Astrocyte (in vitro differentiated cells and primary cell): ENCODE data around the gene DAZAP1. TPM values are rescaled to one million over a fixed set of nuclear protein-coding genes. Genes with fewer than 3 reads are reported as not detected.

Experiments used
- DNase-seq: peaks from one replicate; pipeline ENCODE4 v3.0.0-alpha.2; 2010; ENCODE audit warnings: low read depth
- FAIRE-seq: peaks from 2 replicates; lab custom pipeline; 2011; peaks lifted over from hg19 to GRCh38; lab: Jason Lieb, UNC
- H2AFZ ChIP-seq: 2 replicates; pipeline ENCODE4 v1.6.0; 2012; ENCODE audit warnings: low read depth, low read length, inconsistent platforms
- H3K27ac ChIP-seq: 2 replicates; pipeline ENCODE4 v1.5.1; 2011; ENCODE audit warnings: low read depth, low read length, inconsistent platforms
- H3K27me3 ChIP-seq: 2 replicates; pipeline ENCODE4 v1.6.0; 2011; ENCODE audit warnings: low read length, inconsistent platforms; ENCODE audit not compliant: insufficient read depth
- H3K36me3 ChIP-seq: 2 replicates; pipeline ENCODE4 v1.5.1; 2011; ENCODE audit warnings: low read length, inconsistent platforms; ENCODE audit not compliant: insufficient read depth
- H3K4me1 ChIP-seq: 2 replicates; pipeline ENCODE4 v1.5.1; 2011; ENCODE audit warnings: low read length, inconsistent platforms; ENCODE audit not compliant: insufficient read depth
- H3K4me2 ChIP-seq: 2 replicates; pipeline ENCODE4 v1.6.0; 2012; ENCODE audit warnings: low read length, inconsistent platforms
- H3K4me3 ChIP-seq: 2 replicates; pipeline ENCODE4 v1.5.1; 2011; ENCODE audit warnings: low read depth, mild to moderate bottlenecking, low read length, inconsistent platforms; ENCODE audit not compliant: insufficient read depth
- H3K79me2 ChIP-seq: 2 replicates; pipeline ENCODE4 v1.6.0; 2012; ENCODE audit warnings: mild to moderate bottlenecking, low read length, inconsistent platforms; ENCODE audit not compliant: insufficient read depth
- H3K9ac ChIP-seq: 2 replicates; pipeline ENCODE4 v1.6.0; 2012; ENCODE audit warnings: mild to moderate bottlenecking, low read length, inconsistent platforms
- H3K9me3 ChIP-seq: 2 replicates; pipeline ENCODE4 v1.5.1; 2012; ENCODE audit warnings: low read depth, mild to moderate bottlenecking, low read length, inconsistent platforms; ENCODE audit not compliant: insufficient read depth
- H4K20me1 ChIP-seq: 2 replicates; pipeline ENCODE4 v1.6.0; 2012; ENCODE audit warnings: low read length, inconsistent platforms; ENCODE audit not compliant: insufficient read depth
- H3K27ac Mint-ChIP-seq: one replicate; pipeline ENCODE4 v1.8.0; 2021; ENCODE audit warnings: mild to moderate bottlenecking, mixed read lengths; ENCODE audit not compliant: unreplicated experiment
- H3K27me3 Mint-ChIP-seq: one replicate; pipeline ENCODE4 v1.8.0; 2021; ENCODE audit warnings: low read depth, mixed read lengths; ENCODE audit not compliant: unreplicated experiment
- H3K36me3 Mint-ChIP-seq: one replicate; pipeline ENCODE4 v1.8.0; 2021; ENCODE audit warnings: low read depth, mixed read lengths; ENCODE audit not compliant: unreplicated experiment
- H3K4me1 Mint-ChIP-seq: one replicate; pipeline ENCODE4 v1.8.0; 2021; ENCODE audit warnings: low read depth, mixed read lengths; ENCODE audit not compliant: unreplicated experiment
- H3K4me3 Mint-ChIP-seq: one replicate; pipeline ENCODE4 v1.8.0; 2021; ENCODE audit warnings: mild to moderate bottlenecking, moderate library complexity, mixed read lengths; ENCODE audit not compliant: unreplicated experiment
- H3K9me3 Mint-ChIP-seq: one replicate; pipeline ENCODE4 v1.8.0; 2021; ENCODE audit warnings: mild to moderate bottlenecking, mixed read lengths; ENCODE audit not compliant: unreplicated experiment
- CTCF ChIP-seq: IDR thresholded peaks from 2 replicates; pipeline ENCODE4 v1.5.1; 2011; ENCODE audit warnings: low read depth, mild to moderate bottlenecking, inconsistent platforms, low read length, moderate library complexity; ENCODE audit not compliant: insufficient read depth
- EZH2 ChIP-seq: IDR thresholded peaks from 2 replicates; pipeline ENCODE4 v1.6.1; 2012; ENCODE audit warnings: mild to moderate bottlenecking, low read length, inconsistent platforms; ENCODE audit not compliant: insufficient read depth
- total RNA-seq: library from RNA; stranded (reverse); gene quantifications from 2 replicates; pipeline ENCODE4 v1.2.1, GENCODE V29; 2021

The DAZAP1 gene
- total RNA-seq, 1 donor from 2014 or later = 108 TPM

GRCh38 chr19:1392407-1392806 is 15.0 kb upstream of the DAZAP1 start:
- H4K20me1 ChIP-seq = peaks cover 15% of the 10 kb centered on the region
- no peaks in the 10 kb centered on the region for H3K27me3 Mint-ChIP-seq
- FAIRE-seq (no peak), DNase-seq (no peak)
- H3K4me2 ChIP-seq = no peak overlapping the region
- H3K27me3 ChIP-seq = no peaks in the 10 kb centered on the region
- no peak overlapping the region for H3K4me3 Mint-ChIP-seq
- H3K27ac ChIP-seq = no peak overlapping the region
- H3K79me2 ChIP-seq = peaks cover 11% of the 10 kb centered on the region
- no peak overlapping the region for H3K9ac ChIP-seq
- peaks cover 4% of the 10 kb centered on the region for H3K36me3 ChIP-seq
- no peak overlapping the region for H2AFZ ChIP-seq
- no peak overlapping the region for H3K27ac Mint-ChIP-seq
- H3K4me3 ChIP-seq = no peak overlapping the region
- TF ChIP-seq CTCF (no peak), EZH2 (no peak)
- no peaks in the 10 kb centered on the region for H3K9me3 Mint-ChIP-seq
- H3K36me3 Mint-ChIP-seq = peaks cover 7% of the 10 kb centered on the region
- no peaks in the 10 kb centered on the region for H3K9me3 ChIP-seq
- no peaks in the 10 kb centered on the region for H3K4me1 Mint-ChIP-seq
- no peaks in the 10 kb centered on the region for H3K4me1 ChIP-seq

GRCh38 chr19:1392939-1393530 is 14.4 kb upstream of the DAZAP1 start:
- Histone ChIP-seq H3K4me1 (no peaks in the 10 kb centered on the region), H3K9ac (no peak overlapping the region), H4K20me1 (peaks cover 17% of the 10 kb centered on the region), H3K4me3 (no peak overlapping the region), H3K36me3 (peaks cover 4% of the 10 kb centered on the region), H3K27ac (no peak overlapping the region), H3K9me3 (no peaks in the 10 kb centered on the region), H2AFZ (no peak overlapping the region), H3K4me2 (no peak overlapping the region), H3K79me2 (peaks cover 8% of the 10 kb centered on the region), H3K27me3 (no peaks in the 10 kb centered on the region)
- no peak overlapping the region for H3K27ac Mint-ChIP-seq
- DNase-seq (no peak), FAIRE-seq (no peak)
- H3K36me3 Mint-ChIP-seq = peaks cover 7% of the 10 kb centered on the region
- no peaks in the 10 kb centered on the region for H3K4me1 Mint-ChIP-seq
- H3K4me3 Mint-ChIP-seq = no peak overlapping the region
- H3K9me3 Mint-ChIP-seq = no peaks in the 10 kb centered on the region
- no peaks in the 10 kb centered on the region for H3K27me3 Mint-ChIP-seq
- no peak for TF ChIP-seq EZH2
- no peak for TF ChIP-seq CTCF

GRCh38 chr19:1393841-1394240 is 13.5 kb upstream of the DAZAP1 start:
- no peaks in the 10 kb centered on the region for H3K27me3 Mint-ChIP-seq
- no peaks in the 10 kb centered on the region for H3K27me3 ChIP-seq
- H4K20me1 ChIP-seq = peaks cover 9% of the 10 kb centered on the region
- DNase-seq = no peak
- no peak overlapping the region for H3K27ac Mint-ChIP-seq
- H3K36me3 Mint-ChIP-seq = peaks cover 7% of the 10 kb centered on the region
- H3K4me3 Mint-ChIP-seq = no peak overlapping the region
- no peak overlapping the region for H3K27ac ChIP-seq
- H3K9me3 Mint-ChIP-seq = no peaks in the 10 kb centered on the region
- no peaks in the 10 kb centered on the region for H3K4me1 ChIP-seq
- H3K4me1 Mint-ChIP-seq = no peaks in the 10 kb centered on the region
- H3K4me3 ChIP-seq = no peak overlapping the region
- no peak overlapping the region for H3K4me2 ChIP-seq
- FAIRE-seq = no peak
- H3K9ac ChIP-seq = no peak overlapping the region
- H3K79me2 ChIP-seq = peaks cover 5% of the 10 kb centered on the region
- H3K9me3 ChIP-seq = no peaks in the 10 kb centered on the region
- TF ChIP-seq CTCF (no peak), EZH2 (no peak)
- peaks cover 2% of the 10 kb centered on the region for H3K36me3 ChIP-seq
- H2AFZ ChIP-seq = no peak overlapping the region
